GDM1 (cell line): ENCODE measurements around the gene ETNK2.

Experiments used
- DNase-seq: peaks from one replicate; lab custom pipeline; 2025; lab: John Stamatoyannopoulos, UW

Gene ETNK2, protein sequence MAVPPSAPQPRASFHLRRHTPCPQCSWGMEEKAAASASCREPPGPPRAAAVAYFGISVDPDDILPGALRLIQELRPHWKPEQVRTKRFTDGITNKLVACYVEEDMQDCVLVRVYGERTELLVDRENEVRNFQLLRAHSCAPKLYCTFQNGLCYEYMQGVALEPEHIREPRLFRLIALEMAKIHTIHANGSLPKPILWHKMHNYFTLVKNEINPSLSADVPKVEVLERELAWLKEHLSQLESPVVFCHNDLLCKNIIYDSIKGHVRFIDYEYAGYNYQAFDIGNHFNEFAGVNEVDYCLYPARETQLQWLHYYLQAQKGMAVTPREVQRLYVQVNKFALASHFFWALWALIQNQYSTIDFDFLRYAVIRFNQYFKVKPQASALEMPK

DNA sequence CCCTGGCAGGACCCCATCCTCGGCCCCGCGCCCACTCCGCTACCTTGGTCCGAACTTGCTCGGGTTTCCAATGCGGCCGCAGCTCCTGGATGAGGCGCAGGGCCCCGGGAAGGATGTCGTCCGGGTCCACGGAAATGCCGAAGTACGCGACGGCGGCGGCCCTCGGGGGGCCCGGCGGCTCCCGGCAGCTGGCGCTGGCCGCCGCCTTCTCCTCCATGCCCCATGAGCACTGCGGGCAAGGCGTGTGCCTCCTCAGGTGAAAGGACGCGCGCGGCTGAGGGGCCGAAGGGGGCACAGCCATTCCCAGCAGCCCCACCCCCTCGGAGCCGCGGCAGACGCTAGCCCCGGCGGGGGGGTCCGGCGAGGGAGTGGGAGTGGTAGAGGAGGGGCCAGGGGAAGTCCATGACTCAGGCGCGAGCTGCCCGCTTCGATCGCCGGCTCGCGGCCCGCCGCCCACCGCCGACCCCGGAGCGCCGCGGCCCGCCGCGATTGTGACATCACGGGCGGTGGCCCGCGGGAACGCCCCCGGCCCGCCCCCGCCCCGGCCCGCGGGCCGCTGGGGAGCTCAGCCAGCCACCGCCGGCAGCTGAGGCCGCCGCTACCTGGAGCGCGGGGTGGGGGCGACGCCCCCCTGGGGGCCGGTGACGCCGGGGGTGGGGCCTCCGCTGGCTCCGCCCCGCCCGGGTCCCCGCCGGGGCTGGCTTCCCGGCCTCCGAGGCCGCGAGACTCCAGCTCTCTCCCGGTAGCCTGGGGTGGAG lies at the start of gene ETNK2:
Gene ETNK2, minus strand, starts transcription at position 493 of the 758 bp plus-strand sequence. Its CDS starts 192 bp downstream, at position 301.
- DNase-seq: no peak

- DNase-seq: no peak
These were observed 49.6 kb upstream of the ETNK2 start for GRCh38 chr1:204201348-204202040.

DNA sequence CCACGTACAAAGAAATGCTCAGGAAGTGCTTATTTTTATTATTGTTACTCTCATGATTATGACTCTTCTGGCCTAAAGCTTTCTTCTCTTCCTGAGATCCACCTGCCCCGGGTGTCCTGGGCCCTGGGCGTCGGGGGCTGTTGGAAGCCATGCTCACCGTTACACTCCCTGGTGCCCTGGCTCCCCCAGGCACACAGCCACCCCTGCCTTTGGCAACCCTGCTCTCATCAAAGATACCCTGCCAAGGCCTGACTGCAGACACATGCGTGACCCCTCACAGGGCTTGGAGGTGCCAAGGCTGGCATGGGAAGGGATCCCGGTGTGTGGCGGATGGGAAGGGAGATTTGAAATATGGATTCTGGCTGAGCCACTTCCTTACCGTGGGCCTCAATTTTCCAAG lies 47.7 kb upstream of the ETNK2 start:
- no peak for DNase-seq

DNA sequence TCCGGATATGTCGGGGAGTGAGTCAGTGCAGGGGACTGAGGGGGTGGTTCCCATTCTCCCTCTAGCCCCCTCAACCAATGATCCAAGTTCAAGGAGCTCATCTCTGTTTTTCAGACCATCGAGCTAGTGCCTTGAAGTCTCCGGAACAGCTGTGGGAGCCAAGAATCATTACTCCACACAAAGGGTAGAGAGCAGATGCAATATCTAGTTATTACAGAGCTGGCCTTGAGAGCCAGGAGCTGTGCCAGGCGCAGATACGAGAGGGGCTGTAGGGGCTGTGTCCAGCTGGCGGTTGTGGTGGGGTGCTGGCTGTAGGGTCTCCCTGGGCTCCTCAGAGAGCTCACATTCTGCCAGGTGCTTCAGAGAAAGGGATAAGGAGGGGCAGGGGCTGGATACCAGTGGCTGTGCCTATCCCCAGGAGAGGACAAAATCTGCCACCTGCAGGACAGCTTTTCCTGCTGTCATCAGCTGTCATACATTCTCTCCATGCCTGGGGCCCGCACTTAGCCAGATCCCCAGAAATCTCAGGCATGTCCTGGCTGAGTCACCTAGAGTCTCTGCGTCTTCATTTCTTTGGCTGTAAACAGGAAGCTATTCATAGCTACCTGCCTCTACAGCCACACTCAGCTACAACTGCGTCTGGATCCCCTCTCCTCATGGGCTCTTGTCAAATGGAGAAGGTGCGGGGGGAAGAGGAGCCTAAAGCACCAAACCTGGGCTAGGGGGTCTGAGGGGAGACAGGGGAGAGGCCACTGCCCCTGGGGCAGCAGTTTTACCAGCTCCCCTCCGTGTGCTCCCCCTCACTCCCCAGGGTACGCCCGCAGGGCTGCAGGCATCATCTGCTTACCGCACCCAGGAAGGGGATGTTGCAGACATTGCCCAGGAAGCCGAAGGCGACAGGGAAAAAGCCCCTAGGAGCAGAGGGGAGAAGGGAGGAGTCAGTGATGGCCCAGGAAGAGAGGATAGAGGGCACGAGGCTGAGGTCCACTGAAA lies 46.8 kb upstream of the ETNK2 start:
- DNase-seq: no peak

GRCh38 chr1:204197068-204197467 lies 45.2 kb upstream of the ETNK2 start:
- no peak for DNase-seq

- DNase-seq: no peak
These were observed 44.4 kb upstream of the ETNK2 start, which contains the start of gene KISS1 for GRCh38 chr1:204196068-204196795. TSS of gene KISS1 (minus strand) at chr1:204196491. CDS start at chr1:204192876, 3,615 bp downstream.

- peak; percentile 66 for DNase-seq
These were observed 42.9 kb upstream of the ETNK2 start for GRCh38 chr1:204194771-204195170.

DNA sequence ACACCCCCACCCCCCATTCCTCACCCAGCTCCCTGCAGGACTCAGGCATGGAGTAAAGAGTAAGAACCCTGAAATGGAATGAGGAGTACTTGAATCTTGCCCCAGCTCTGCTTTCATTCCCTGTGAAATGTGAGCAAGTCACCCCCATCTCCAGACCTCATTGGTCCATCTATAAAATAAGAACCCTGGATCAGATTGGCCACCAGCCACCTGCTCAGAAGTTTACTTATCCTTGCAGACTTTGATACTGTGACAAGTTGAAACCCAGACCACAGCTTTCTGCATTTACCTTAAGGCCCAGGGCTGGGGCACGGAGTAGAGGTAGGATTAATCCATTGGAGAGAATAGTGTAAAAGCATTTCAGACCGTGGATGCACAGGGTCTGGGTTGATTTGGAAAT lies 42.2 kb upstream of the ETNK2 start:
- no peak for DNase-seq

GRCh38 chr1:204192589-204193352 lies 40.9 kb upstream of the ETNK2 start:
- no peak for DNase-seq

DNA sequence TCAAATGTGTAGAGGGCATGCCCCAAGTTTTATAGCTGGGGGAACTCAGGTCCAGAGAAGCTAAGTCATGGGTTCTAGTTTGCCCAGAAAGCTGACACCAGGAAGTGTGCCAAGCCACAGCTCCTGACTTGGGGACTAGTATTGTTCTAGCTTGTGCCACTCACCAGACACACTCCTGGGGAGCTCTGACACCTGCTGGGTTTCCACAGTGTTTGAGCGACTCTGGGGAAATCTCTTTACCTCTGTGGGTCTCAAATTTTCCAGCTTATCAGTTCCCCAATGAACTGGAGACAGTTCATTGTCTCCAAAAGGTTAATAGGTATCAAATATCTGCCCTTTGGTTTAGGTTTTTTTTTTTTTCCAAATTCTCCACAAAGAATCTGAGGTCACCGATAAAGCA lies 40.2 kb upstream of the ETNK2 start:
- no peak for DNase-seq

- no peak for DNase-seq
These were observed 39.6 kb upstream of the ETNK2 start for GRCh38 chr1:204191456-204191855.

DNA sequence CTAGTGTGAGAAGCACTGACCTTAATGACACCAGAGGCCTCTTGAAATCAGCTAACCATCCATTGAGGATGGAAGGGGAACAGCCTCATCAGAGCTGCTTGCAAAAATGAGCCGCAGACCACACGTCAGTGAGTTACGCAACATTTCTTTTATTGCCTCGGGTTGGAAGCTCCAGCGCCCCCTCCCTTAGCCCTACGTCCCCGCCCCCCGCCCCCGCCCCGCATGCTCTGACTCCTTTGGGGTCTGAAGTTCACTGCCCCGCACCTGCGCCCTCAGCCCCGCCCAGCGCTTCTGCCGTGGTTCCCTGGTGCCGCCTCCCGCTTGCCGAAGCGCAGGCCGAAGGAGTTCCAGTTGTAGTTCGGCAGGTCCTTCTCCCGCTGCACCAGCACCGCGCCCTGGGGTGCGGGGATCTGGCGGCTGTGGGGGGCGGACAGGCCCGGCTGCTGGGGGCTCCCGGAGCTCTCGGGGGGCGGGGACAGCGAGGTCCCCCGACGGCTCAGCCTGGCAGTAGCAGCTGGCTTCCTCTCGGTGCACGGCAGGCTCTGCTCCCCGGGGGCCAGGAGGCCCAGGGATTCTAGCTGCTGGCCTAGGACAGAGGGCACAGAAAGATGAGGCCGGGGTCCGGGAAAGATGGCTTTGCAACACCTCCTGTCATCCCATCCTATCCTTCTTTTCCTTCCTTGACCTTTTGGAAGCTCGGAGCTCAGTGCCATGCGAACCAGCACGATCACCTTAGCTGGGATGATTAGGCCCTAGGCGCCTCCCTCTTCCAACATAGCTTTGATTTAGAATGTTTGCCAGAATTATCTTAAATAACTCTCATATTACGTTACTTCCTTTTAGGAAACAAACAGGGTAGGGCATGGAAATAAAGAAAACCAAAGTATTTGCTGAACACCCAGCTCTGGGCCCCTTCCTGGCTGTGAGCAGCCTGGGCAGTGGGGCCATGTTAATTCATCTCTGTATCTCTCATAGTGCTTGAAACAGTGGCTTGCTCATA lies 38.7 kb upstream of the ETNK2 start:
- DNase-seq: peak; percentile 53

DNA sequence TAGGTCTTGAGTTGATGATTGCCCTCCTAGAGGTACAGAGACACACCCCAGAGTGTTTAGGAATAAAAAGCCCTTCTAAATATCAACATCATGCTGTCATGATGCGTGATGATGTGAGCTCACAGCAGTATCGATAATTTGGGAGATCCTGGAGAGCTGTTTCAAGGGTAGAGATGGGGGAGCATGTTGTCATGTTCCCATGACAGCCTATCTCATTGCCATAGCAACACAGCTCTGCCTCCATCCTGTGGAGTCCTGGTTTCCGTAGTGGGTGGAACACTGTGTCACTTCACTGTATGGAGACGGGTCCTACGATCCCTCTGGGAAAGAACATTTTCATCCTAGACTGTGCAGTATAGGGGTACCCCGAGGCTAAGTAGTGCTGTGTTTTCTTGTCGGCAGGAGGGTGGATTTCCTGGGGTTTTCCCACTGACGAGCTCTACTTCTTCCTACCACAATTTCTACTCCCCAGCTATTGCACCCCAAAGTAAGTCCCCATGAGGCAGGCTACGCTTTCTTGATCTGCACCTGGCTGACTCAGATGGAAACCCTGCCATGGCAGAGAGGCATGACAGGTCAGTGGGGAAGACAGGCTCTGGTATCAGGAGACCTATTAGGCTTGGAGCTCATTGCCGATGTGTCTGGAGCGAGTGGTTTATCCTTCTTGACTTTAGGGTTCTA lies 37.3 kb upstream of the ETNK2 start:
- DNase-seq: no peak

DNA sequence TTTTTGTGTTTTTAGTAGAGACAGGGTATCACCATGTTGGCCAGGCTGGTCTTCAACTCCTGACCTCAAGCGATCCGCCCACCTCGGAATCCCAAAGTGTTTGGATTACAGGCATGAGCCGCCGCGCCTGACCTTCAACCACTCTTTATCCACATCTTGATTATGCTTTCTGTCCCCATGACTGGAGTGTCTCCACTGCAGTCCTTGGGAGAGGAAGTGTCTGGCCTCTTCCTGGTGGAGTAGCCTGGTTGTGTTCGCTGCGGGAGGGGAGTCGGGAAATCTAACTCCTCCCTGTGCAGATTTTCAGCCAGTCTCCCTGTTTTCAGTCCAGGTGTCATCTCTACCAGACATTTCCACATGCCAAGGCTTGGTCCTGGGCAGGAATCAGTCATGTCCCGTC lies 34.8 kb upstream of the ETNK2 start:
- DNase-seq: no peak

DNA sequence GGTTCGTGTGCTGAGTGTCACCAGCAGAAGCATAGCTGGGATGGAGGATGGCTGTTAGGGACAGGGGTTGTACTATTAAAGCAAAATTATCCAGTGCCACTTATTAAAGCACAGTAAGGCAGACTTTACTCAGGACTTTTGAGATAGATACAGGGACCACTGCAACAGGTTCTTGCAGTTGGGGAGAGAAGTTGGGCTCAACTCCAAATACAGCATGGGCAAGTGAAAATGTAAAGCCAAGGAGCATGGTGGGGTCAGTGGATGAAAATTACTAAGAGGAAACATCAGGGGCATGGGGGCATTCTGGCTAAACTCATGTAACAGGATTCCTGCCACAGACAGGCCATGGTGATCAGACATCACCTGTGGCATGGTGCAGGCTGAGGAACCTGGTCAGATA lies 29.3 kb upstream of the ETNK2 start:
- no peak for DNase-seq

DNA sequence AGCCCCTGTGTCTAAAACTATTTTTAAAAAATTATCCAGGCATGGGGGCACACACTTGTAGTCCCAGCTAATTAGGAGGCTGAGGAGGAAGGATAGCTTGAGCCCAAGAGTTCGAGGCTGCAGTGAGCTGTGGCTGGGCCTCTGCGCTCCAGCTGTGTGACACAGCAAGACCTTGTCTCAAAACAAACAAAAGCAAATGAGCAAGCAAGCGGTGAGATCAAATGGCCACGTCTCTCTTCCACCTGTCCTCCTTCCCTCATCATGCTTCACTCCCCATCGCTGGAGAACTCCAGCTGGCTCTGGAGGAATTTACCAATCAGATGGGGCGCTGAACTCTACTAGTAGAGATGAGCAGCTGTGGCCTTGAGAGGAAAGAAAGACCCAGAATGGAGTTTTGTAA lies 28.3 kb upstream of the ETNK2 start:
- DNase-seq: no peak

DNA sequence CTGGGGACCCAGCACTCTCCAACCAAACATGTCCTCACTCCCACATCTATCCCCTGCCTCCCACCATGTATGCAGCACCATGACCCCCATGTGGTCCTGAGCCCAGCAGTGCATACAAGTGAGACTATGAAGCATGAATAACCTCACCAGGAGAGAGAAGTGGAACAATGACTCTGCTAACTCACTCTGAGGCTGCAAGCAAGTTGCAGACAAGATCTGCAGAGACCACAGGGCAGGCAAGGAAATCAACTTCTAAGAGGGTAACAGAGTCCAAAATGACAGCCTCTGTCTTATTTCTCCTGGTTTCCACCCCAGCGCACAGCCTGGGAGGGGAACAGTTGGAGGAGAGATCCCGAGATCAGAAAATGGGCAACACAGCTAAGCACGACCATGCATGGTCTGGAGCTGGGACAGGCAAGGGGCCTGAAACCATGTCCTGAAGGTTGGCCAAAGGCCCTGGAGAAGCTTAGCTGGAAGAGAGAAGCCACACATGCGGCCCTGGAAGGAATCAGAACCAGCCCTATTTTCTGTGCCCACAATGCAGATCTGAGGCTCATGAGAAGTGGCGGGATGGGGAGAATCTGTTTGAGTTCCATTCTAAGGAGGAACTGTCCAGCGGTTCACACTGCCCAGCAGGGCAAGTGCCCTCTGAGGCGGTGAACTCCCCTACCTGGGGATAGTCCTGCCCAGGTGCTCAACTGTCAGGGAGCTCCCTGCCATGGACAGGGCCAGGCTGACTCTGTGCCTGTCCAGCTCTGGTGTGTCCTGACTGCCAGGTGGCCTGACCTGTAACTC lies 26.8 kb upstream of the ETNK2 start:
- peak; percentile 55 for DNase-seq
